IMR-90 (cell line): ENCODE measurements around the gene DNM2. TPM values are rescaled to one million over a fixed set of nuclear protein-coding genes. Genes with fewer than 3 reads are reported as not detected.

Experiments
- ATAC-seq: fragments of 200-7000 bp; cut with Tn5 transposase; 2 replicates; pipeline ENCODE4 v1.9.1; 2020; ENCODE audit warnings: low read depth, mild to moderate bottlenecking, moderate library complexity
- BruUV-seq: library from RNA; stranded (reverse); fragments of 400-500 nt; replicated peaks from 2 replicates; lab custom pipeline; 2021; lab: Mats Ljungman, UMichigan
- CTCF ChIA-PET: fragments of 300-600 bp; formaldehyde crosslinking; extraction: SDS; loops from one replicate; lab custom pipeline; 2021; ENCODE audit warnings: antibody characterized with exemption; lab: Yijun Ruan, JAX
- POLR2A ChIA-PET: fragments of 300-600 bp; sonication (Branson Sonifier 250); formaldehyde crosslinking; loops from one replicate; lab custom pipeline; 2022; ENCODE audit warnings: antibody characterized with exemption; ENCODE audit not compliant: unreplicated experiment; lab: Charles Lee
- DNase-seq: peaks from one replicate; pipeline ENCODE4 v3.0.0; 2013
- H2AFZ ChIP-seq: replicated peaks from 2 replicates; pipeline ENCODE3; 2013; ENCODE audit warnings: low read length, mild to moderate bottlenecking; ENCODE audit not compliant: poor library complexity
- H2AK5ac ChIP-seq: 2 replicates; pipeline ENCODE4 v1.6.1; 2013; ENCODE audit warnings: low read depth, low read length, inconsistent platforms
- H2AK9ac ChIP-seq: replicated peaks from 2 replicates; pipeline ENCODE3; 2013; ENCODE audit warnings: mild to moderate bottlenecking, low read depth, low read length, moderate library complexity; ENCODE audit not compliant: poor library complexity
- H2BK120ac ChIP-seq: 2 replicates; pipeline ENCODE4 v1.6.1; 2013; ENCODE audit warnings: low read depth, low read length, inconsistent platforms
- H2BK15ac ChIP-seq: 3 replicates; pipeline ENCODE4 v1.6.1; 2013; ENCODE audit warnings: low read depth, low read length, inconsistent platforms
- H2BK20ac ChIP-seq: 2 replicates; pipeline ENCODE4 v1.6.1; 2013; ENCODE audit warnings: low read depth, mild to moderate bottlenecking, inconsistent platforms, low read length, moderate library complexity
- H2BK5ac ChIP-seq: 2 replicates; pipeline ENCODE4 v1.6.1; 2013; ENCODE audit warnings: mild to moderate bottlenecking, low read depth, low read length, inconsistent platforms; ENCODE audit not compliant: poor library complexity, severe bottlenecking
- H3K14ac ChIP-seq: replicated peaks from 2 replicates; pipeline ENCODE4 v1.6.1; 2013; ENCODE audit warnings: low read depth, low read length, inconsistent platforms
- H3K18ac ChIP-seq: 2 replicates; pipeline ENCODE4 v1.6.1; 2013; ENCODE audit warnings: low read depth, low read length, control low read depth
- H3K23ac ChIP-seq: 2 replicates; pipeline ENCODE4 v1.6.1; 2013; ENCODE audit warnings: low read depth, low read length, inconsistent platforms
- H3K27ac ChIP-seq: 2 replicates; pipeline ENCODE4 v1.5.1; 2013; ENCODE audit warnings: mild to moderate bottlenecking, control low read depth, low read length; ENCODE audit not compliant: insufficient read depth
- H3K27me3 ChIP-seq: 2 replicates; pipeline ENCODE4 v1.6.1; 2013; ENCODE audit warnings: low read length; ENCODE audit not compliant: control insufficient read depth, insufficient read depth
- H3K36me3 ChIP-seq: 2 replicates; pipeline ENCODE4 v1.6.1; 2013; ENCODE audit warnings: low read length, mixed read lengths; ENCODE audit not compliant: control insufficient read depth, insufficient read depth
- H3K4ac ChIP-seq: 2 replicates; pipeline ENCODE4 v1.6.1; 2013; ENCODE audit warnings: low read depth, low read length, inconsistent platforms
- H3K4me1 ChIP-seq: 2 replicates; pipeline ENCODE4 v1.6.1; 2013; ENCODE audit warnings: low read length, mixed read lengths; ENCODE audit not compliant: control insufficient read depth, insufficient read depth
- H3K4me2 ChIP-seq: 2 replicates; pipeline ENCODE4 v1.6.1; 2013; ENCODE audit warnings: low read depth, mild to moderate bottlenecking, control low read depth, low read length, moderate library complexity
- H3K4me3 ChIP-seq: 2 replicates; pipeline ENCODE4 v1.5.1; 2013; ENCODE audit warnings: low read depth, mild to moderate bottlenecking, control low read depth, low read length, moderate library complexity; ENCODE audit not compliant: insufficient read depth
- H3K56ac ChIP-seq: 2 replicates; pipeline ENCODE4 v1.6.1; 2013; ENCODE audit warnings: low read length, inconsistent platforms; ENCODE audit not compliant: insufficient read depth; ENCODE audit errors: extremely low read depth
- H3K79me1 ChIP-seq, 2 experiments: 2 replicates each; pipeline ENCODE4 v1.6.1; 2013; ENCODE audit warnings: low read length in 2 of 2, inconsistent platforms in 1 of 2, low read depth in 1 of 2
- H3K9ac ChIP-seq: 2 replicates; pipeline ENCODE4 v1.6.1; 2013; ENCODE audit warnings: low read depth, low read length, control low read depth
- H3K9me1 ChIP-seq: 2 replicates; pipeline ENCODE4 v1.6.1; 2013; ENCODE audit warnings: low read length, inconsistent platforms; ENCODE audit not compliant: insufficient read depth
- H3K9me3 ChIP-seq: 2 replicates; pipeline ENCODE4 v1.6.1; 2013; ENCODE audit warnings: low read length; ENCODE audit not compliant: control insufficient read depth, insufficient read depth
- H4K20me1 ChIP-seq: 2 replicates; pipeline ENCODE4 v1.6.1; 2013; ENCODE audit warnings: low read length, inconsistent platforms; ENCODE audit not compliant: insufficient read depth
- H4K5ac ChIP-seq: 2 replicates; pipeline ENCODE4 v1.6.1; 2013; ENCODE audit warnings: mild to moderate bottlenecking, low read depth, low read length, control low read depth
- H4K8ac ChIP-seq, 2 experiments: 2 replicates each; pipeline ENCODE4 v1.6.1; 2013; ENCODE audit warnings: low read depth in 2 of 2, low read length in 2 of 2, control low read depth in 1 of 2, inconsistent platforms in 1 of 2
- H4K91ac ChIP-seq: 2 replicates; pipeline ENCODE4 v1.6.1; 2013; ENCODE audit warnings: low read depth, low read length, inconsistent platforms; ENCODE audit not compliant: insufficient read depth
- BHLHE40 ChIP-seq: fragments of 150-350 bp; IDR thresholded peaks from 2 replicates; pipeline ENCODE4 v1.6.1; 2016; ENCODE audit warnings: mild to moderate bottlenecking, low read depth, low read length
- CEBPB ChIP-seq: IDR thresholded peaks from 2 replicates; pipeline ENCODE4 v1.6.1; 2012; ENCODE audit warnings: low read depth, low read length, improper control_type of control experiment
- CHD1 ChIP-seq: IDR thresholded peaks from 2 replicates; pipeline ENCODE4 v1.6.1; 2012; ENCODE audit warnings: low read depth, low read length, improper control_type of control experiment
- CTCF ChIP-seq: conservative IDR thresholded peaks from 2 replicates; pipeline ENCODE4 v1.5.1; 2012; ENCODE audit warnings: mild to moderate bottlenecking, low read depth, low read length, improper control_type of control experiment
- ELK1 ChIP-seq: fragments of 150-350 bp; IDR thresholded peaks from 2 replicates; pipeline ENCODE4 v1.6.1; 2016; ENCODE audit warnings: low read depth, mild to moderate bottlenecking, low read length, moderate library complexity, borderline replicate concordance
- FOS ChIP-seq: fragments of 150-350 bp; IDR thresholded peaks from 2 replicates; pipeline ENCODE4 v1.6.1; 2016; ENCODE audit warnings: low read depth, low read length
- MAFK ChIP-seq: IDR thresholded peaks from 2 replicates; pipeline ENCODE4 v1.6.1; 2012; ENCODE audit warnings: low read depth, low read length, improper control_type of control experiment
- MAZ ChIP-seq: IDR thresholded peaks from 2 replicates; pipeline ENCODE4 v1.6.1; 2012; ENCODE audit warnings: low read depth, mild to moderate bottlenecking, low read length, improper control_type of control experiment, moderate library complexity, borderline replicate concordance
- MXI1 ChIP-seq: IDR thresholded peaks from 2 replicates; pipeline ENCODE4 v1.6.1; 2012; ENCODE audit warnings: low read depth, mild to moderate bottlenecking, low read length, moderate library complexity, borderline replicate concordance
- NFE2L2 ChIP-seq: fragments of 150-350 bp; IDR thresholded peaks from 2 replicates; pipeline ENCODE4 v1.6.1; 2016; ENCODE audit warnings: low read depth, mild to moderate bottlenecking, low read length
- POLR2A ChIP-seq: IDR thresholded peaks from 2 replicates; pipeline ENCODE4 v1.6.1; 2012; ENCODE audit warnings: mild to moderate bottlenecking, low read depth, low read length
- RAD21 ChIP-seq: IDR thresholded peaks from 2 replicates; pipeline ENCODE4 v1.6.1; 2012; ENCODE audit warnings: low read length, improper control_type of control experiment
- RCOR1 ChIP-seq: IDR thresholded peaks from 2 replicates; pipeline ENCODE4 v1.6.1; 2012; ENCODE audit warnings: mild to moderate bottlenecking, low read length, improper control_type of control experiment; ENCODE audit not compliant: insufficient replicate concordance
- RFX5 ChIP-seq: IDR thresholded peaks from 2 replicates; pipeline ENCODE4 v1.8.0; 2012; ENCODE audit warnings: low read depth, mild to moderate bottlenecking, low read length, moderate library complexity
- SMC3 ChIP-seq: fragments of 150-350 bp; IDR thresholded peaks from 2 replicates; pipeline ENCODE4 v1.6.1; 2016; ENCODE audit warnings: low read depth, mild to moderate bottlenecking, antibody characterized with exemption, low read length, moderate library complexity
- WGBS, 2 experiments: methylation state at CpG; one replicate each; pipeline versions ENCODE4 v1.1.5 to v1.1.7; 2013; ENCODE audit warnings: missing lambda C conversion rate in 2 of 2; ENCODE audit not compliant: insufficient read length in 1 of 2; ENCODE audit errors: extremely low coverage in 2 of 2; 5-methylcytosine and 5-hydroxymethylcytosine counted together
- dilution Hi-C: fragments of 300-500 bp; cut with HindIII; formaldehyde crosslinking; loops from one replicate; pipeline ENCODE4 v1.14.3; 2018; ENCODE audit warnings: low sequenced_read_pairs; ENCODE audit not compliant: unreplicated experiment
- in situ Hi-C: fragments of 300-500 bp; cut with MboI; formaldehyde crosslinking; loops from 3 replicates; pipeline ENCODE4 v1.14.3; 2019; ENCODE audit warnings: low sequenced_read_pairs, inconsistent platforms, mixed read lengths
- intact Hi-C: fragments of 100-400 bp; cut with micrococcal nuclease; formaldehyde crosslinking; loops from 2 replicates; pipeline ENCODE4 v1.10.0; 2022
- polyA plus RNA-seq, 3 experiments: library from polyadenylated mRNA; depleted of rRNA; stranded (reverse); fragments of >200 nt; gene quantifications; 2 replicates each; pipeline ENCODE4 v1.2.3, GENCODE V29; 2012; ENCODE audit warnings: low replicate concordance in 1 of 3
- total RNA-seq: library from RNA; depleted of rRNA; stranded (reverse); fragments of >200 nt; gene quantifications from 2 replicates; pipeline ENCODE4 v1.2.3, GENCODE V29; 2012
- TF ChIP-seq, protein P1 (sequence below): fragments of 150-350 bp; IDR thresholded peaks from 2 replicates; pipeline ENCODE4 v1.6.1; 2017; ENCODE audit warnings: mild to moderate bottlenecking, antibody characterized with exemption, low read length, low read depth

The DNM2 gene
- total and polyA plus RNA-seq, 2 of the 4 experiments (the other 2 are of a cell fraction) = 55.6 to 74.2 TPM

DNA sequence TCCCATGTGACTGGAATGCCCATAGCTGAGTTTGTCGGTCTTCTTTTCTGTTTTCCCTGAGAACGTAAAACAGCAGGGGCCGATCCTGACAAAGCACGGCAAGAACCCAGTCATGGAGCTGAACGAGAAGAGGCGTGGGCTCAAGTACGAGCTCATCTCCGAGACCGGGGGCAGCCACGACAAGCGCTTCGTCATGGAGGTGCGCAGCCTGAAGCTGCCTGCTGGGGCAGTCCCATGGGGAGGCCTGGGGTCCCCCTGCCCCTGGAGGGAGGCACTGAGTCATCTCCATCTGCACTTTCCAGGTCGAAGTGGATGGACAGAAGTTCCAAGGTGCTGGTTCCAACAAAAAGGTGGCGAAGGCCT lies 34.8 kb upstream of the DNM2 start:
- Histone ChIP-seq H3K27me3 (no peaks in the 10 kb centered on the region), H3K36me3 (peaks cover 91% of the 10 kb centered on the region), H3K23ac (no peak overlapping the region), H2BK5ac (no peak overlapping the region), H3K27ac (no peak overlapping the region), H2BK20ac (no peak overlapping the region), H4K5ac (no peak overlapping the region), H3K4me3 (no peak overlapping the region), H3K18ac (no peak overlapping the region), H2AFZ (no peak overlapping the region), H2AK5ac (no peak overlapping the region), H3K79me1 (peaks cover 42 to 71% of the 10 kb centered on the region in 2 experiments), H2BK120ac (no peak overlapping the region), H3K9me3 (no peaks in the 10 kb centered on the region), H3K56ac (no peak overlapping the region), H3K4me1 (no peaks in the 10 kb centered on the region), H3K9ac (no peak overlapping the region), H3K9me1 (no peaks in the 10 kb centered on the region), H2AK9ac (no peak overlapping the region), H3K4ac (no peak overlapping the region), H3K4me2 (no peak overlapping the region), H3K14ac (no peak overlapping the region), H4K91ac (no peak overlapping the region), H4K20me1 (peaks cover 71% of the 10 kb centered on the region), H4K8ac (no peak overlapping the region), H2BK15ac (no peak overlapping the region)
- no TSS peak for BruUV-seq
- ChIA-PET POLR2A (no interaction called here), CTCF (no interaction called here)
- in situ Hi-C loops (no loop called here), intact Hi-C loops (no loop called here), dilution Hi-C loops (no loop called here)
- 92% methylated on average over 10 of the region's 15 CpGs; no CpG with 5 or more reads in 1 of the 2 experiments for WGBS, 2 experiments
- ATAC-seq (no peak), DNase-seq (no peak)
- TF ChIP-seq NFE2L2 (no peak), ELK1 (no peak), RCOR1 (no peak), FOS (no peak), CEBPB (no peak), MXI1 (no peak), MAFK (no peak), RFX5 (no peak), POLR2A (no peak), CHD1 (no peak), RAD21 (no peak), MAZ (no peak), BHLHE40 (no peak), CTCF (no peak), SMC3 (no peak)
- TF ChIP-seq, protein P1, sequence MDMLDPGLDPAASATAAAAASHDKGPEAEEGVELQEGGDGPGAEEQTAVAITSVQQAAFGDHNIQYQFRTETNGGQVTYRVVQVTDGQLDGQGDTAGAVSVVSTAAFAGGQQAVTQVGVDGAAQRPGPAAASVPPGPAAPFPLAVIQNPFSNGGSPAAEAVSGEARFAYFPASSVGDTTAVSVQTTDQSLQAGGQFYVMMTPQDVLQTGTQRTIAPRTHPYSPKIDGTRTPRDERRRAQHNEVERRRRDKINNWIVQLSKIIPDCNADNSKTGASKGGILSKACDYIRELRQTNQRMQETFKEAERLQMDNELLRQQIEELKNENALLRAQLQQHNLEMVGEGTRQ = no peak
